GM18858 (cell line): ENCODE results near the gene ARFGEF2.

ENCODE experiments used
- ATAC-seq: cut with Tn5 transposase; IDR thresholded peaks from one replicate; pipeline ENCODE4 v1.9.1; 2021; ENCODE audit not compliant: unreplicated experiment

ARFGEF2 gene

GRCh38 chr20:48898896-48899530, 22.5 kb upstream of the ARFGEF2 start:
- no peak for ATAC-seq

DNA sequence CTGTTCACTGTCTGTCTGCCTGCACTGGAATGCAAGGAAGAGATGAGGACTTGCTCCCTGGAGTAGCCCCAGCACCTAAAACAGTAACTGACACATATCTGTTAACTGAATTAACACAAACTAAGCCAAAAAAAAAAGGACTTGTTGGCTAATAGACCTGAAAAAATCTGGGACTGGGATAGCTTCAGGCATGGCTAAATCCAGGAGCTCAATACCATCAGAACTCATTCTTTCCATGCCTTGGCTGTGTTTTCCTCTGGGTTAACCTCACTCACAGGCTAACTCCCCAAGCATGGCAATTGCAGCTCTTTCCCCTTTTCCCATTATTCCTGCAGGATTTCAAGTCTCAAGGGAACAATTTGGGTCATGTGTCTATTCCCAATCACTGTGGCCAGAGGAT, 21.6 kb upstream of the ARFGEF2 start:
- no peak for ATAC-seq

DNA sequence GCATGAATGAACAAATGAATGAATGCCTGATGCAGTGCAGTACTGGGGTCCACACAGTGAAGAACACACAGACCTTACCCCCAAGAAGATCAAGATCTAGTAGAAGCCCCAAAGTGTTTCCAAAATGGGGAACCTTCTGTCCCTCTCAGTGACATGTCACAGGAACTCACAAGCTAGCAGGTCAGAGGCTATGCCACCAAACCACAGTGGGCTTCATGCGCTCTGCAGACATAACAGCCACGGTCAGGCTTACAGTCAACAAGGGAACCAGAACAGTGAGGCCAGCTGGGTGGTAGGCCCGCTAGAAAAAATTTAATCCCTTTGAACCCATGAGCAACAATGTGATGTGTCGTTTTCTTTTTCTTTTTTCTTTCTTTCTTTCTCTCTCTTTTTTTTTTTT, 20.2 kb upstream of the ARFGEF2 start:
- ATAC-seq = no peak

GRCh38 chr20:48903705-48904104, 17.8 kb upstream of the ARFGEF2 start:
- no peak for ATAC-seq

- no peak for ATAC-seq
Observed at GRCh38 chr20:48904566-48905296, 16.8 kb upstream of the ARFGEF2 start.

- ATAC-seq = no peak
Observed at GRCh38 chr20:48905297-48905647, 16.2 kb upstream of the ARFGEF2 start.

DNA sequence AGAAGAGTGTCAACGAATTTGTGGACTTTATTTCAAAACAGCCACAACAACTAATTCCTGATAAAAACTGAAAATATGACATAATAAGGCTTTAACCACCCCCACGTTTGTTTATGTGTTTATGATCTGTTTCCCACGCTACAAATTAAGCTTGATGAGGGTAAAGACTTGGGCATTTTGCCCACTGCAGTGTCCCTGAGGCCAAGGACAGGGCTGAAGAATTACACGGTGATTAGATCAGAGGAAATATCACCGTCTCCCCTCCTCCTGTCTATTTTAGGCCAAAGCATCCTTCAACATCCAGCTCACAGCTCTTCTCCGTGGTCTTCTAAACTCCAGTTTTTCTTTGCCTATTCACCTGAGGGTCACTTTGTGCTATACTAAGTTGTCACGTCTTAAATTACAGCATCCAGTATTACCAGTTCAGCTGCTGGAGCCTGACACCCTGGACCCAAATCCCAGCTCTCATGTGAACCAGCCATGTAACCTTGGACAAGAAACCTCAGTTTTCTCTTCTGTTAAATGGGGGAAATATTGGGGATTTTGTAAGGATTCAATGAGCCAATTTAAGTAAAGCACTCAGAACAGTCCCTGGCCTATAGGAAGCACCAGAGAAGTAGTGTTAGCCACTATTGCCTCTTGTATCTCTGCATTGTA, 15.2 kb upstream of the ARFGEF2 start:
- no peak for ATAC-seq

- no peak for ATAC-seq
Observed at GRCh38 chr20:48908656-48909319, 12.7 kb upstream of the ARFGEF2 start.

GRCh38 chr20:48909910-48910309, 11.6 kb upstream of the ARFGEF2 start:
- ATAC-seq = no peak

DNA sequence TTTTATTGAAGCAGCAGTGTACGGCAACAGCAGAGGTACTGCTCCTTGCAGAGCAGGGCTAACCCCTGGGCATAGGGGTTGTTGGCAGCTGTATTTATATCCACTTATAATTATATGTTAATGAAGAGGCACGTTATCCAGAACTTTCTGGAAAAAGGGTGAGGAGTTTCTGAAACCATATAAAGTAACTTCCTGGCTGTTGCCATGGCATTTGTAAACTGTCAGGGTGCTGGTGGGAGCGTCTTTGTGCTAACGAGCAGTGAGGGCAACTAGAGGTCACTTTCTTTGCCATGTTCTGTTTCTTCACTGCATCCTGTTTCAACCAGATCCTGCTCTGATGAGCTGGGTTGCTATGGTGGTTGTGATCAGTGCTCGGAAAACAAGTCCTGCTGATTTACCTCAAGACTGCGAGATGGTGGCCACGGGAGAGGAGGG, 11.1 kb upstream of the ARFGEF2 start:
- ATAC-seq = no peak

DNA sequence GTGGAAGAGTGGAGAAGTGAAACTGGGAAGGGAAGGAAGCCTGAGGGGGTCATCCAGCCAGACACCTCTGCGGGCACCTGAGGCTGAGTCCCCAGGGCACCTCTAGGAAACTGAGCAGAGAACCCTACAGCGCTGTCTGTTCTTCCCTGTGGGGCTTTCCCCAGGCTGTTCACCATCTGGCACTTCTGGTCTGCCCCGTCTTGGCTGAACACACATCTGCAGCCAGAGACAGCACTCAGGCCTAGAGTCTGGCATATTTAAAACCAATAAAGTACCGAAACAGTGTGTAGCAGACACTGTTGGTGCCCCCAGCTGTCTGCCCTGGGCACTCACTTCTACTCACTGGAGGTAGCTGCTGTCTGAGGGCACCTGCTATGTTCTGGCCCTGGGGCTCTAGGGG, 9.4 kb upstream of the ARFGEF2 start:
- ATAC-seq = peak; percentile 87

DNA sequence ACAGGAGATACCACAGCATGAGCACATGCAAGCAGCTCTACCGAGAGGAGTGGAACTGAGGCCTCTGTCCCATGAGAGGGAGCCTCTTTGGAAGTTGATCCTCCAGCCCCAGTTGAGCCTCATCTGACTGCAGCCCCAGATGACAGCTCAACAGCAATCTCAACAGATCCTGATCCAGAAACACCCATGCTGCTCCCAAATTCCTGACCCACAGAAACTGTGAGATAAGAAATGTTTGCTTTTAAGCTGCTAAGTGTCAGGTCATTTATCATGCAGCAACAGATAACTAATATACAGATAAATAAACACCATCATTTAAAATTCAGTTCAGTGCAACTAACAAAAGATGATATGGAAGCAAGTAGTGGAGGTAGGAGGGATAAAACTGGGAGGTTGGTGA, 4.8 kb upstream of the ARFGEF2 start:
- ATAC-seq = no peak

DNA sequence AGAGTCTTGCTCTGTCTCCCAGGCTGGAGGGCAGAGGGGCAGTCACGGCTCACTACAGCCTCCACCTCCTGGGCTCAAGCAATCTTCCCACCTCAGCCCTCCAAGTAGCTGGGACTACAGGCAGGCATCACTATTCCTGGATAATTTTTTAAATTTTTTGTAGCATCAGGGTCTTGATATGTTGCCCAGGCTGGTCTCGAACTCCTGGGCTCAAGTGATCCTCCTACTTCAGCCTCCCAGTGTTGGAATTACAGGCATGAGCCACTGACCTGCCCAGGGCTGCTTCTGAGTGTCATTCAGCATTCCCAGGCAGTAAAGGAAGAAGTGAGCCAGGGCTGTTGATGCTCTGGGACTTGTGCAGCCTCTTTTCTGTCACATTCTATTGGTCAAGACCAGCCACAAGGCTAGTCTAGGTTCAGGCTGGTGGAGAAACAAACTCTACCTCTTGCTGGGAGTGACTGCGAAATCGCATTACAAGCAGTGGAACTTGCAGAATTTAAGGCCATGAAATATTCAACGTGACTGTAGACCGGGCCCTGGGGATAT, 2.1 kb upstream of the ARFGEF2 start:
- no peak for ATAC-seq

GRCh38 chr20:48919882-48920526, 1.5 kb upstream of the ARFGEF2 start:
- no peak for ATAC-seq

DNA sequence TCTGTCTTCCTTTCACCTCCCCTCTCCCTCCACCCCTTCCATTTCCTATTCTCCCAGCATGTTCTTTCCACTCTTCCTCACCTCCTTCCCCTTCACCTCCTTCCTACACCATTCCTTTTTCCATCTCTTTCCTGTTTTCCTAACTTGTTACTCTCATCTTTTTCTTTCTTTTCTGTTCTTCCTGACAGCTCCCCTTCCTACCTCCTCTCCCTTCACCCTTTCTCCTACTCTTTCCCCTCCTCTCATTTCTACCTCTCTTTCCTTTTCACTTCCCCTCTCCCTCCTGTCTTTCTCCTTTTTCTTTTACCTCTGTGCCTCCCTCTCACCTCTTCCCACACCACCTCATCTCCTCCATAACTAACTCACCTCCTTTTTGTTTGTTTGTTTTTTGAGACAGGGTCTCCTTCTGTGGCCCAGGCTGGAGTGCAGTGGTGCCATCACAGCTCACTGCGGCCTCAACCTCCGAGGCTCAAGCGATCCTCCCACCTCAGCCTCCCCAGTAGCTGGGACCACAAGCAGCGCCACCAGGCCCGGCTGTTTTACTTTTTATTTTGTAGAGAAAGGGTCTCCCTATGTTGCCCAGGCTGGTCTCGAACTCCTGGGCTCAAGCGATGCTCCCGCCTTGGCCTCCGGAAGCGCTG, 864 bp upstream of the ARFGEF2 start:
- ATAC-seq = no peak

DNA sequence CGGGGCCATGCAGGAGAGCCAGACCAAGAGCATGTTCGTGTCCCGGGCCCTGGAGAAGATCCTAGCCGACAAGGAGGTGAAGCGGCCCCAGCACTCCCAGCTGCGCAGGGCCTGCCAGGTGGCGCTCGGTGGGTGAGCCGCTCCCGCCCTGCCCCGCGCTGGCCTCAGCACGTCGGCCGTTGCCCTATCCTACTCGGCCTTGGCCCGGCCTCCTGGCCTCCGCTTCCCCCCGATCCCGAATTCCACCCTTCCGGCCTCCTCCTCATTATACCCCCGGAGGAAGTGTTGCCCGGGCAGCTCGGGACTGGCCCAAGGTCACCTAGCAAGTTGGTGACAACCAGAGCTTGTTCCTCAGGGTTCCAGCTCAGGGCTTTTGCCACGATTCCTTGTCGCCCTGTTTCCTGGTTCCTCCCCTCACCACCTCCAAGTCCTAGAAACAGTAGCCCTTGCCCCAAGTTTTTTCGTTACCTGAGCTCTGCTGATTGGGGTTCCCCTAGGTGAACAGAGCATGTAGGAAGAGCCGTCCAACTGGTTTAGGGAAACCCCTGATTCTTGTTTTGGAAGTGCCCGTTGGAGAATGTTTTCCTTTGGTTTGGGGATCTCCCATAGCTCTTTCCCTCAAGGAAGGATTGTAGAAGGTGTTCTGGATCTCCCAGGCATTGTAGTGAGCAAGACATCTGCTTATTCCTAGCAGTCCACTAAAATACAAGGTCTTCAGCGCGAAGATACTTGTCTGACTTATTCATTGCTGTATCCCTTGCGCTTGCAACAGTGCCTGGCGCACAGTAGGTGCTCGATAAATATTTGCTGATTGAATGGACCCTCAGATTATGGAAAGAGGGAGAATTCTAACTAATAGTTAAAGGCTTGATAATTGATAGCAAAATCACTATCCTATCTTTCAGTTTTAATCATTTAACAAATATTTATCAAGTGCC, 641 bp downstream of the ARFGEF2 start:
- peak; percentile 26 for ATAC-seq

DNA sequence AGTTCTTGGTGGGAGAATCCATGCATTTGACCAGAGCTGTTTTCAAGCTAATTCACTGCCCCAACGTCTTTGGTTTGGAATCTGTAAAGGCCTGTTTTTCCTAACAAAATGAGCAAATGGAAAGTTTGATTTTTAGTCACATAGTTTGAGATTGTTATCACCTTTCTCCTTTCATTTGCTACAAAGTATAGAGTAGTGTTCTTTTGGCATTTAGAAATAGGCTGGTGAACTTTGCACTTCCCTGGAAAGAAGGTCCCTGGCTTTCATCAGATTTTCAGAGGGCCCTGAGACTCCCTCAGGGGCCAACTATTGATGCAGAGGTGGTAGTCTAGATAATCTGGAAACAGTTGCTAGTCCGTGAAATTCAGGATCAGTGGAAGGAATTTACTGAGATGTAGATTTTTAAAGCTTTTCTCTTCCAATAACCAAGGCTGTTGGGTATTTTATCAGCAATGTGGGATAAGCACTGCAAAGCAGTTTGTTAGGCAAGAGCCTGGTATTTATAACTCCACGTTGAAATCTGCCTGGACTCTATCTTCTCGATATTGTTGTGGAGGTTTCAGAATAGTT, 1.7 kb downstream of the ARFGEF2 start:
- ATAC-seq = no peak

- ATAC-seq = no peak
Observed at GRCh38 chr20:48924756-48925109, 3.2 kb downstream of the ARFGEF2 start.

DNA sequence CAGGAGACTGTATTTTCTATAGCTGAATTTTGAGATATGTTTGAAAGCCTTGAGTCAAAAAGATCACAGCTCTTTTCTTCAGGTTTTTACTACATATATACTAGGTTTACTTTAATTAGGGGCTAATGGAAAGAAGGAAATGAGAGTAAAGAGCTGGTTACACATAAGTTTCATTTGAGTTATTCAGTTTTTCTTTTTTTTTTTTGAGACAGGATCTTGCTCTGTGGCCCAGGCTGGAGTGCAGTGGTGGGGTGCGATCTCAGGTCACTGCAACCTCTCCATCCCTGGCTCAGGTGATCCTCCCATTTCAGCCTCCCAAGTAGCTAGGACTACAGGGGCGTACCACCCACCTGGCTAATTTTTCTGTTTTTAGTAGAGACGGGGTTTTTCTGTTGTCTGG, 4.8 kb downstream of the ARFGEF2 start:
- no peak for ATAC-seq
